ENCODE measurements around the gene LCE1B. TPM values are rescaled to one million over a fixed set of nuclear protein-coding genes. Genes with fewer than 3 reads are reported as not detected.

LCE1B gene
- total and polyA plus RNA-seq, 2 donors (not counting 1 experiment from before 2014, with no cell fraction given), result not detected

DNA sequence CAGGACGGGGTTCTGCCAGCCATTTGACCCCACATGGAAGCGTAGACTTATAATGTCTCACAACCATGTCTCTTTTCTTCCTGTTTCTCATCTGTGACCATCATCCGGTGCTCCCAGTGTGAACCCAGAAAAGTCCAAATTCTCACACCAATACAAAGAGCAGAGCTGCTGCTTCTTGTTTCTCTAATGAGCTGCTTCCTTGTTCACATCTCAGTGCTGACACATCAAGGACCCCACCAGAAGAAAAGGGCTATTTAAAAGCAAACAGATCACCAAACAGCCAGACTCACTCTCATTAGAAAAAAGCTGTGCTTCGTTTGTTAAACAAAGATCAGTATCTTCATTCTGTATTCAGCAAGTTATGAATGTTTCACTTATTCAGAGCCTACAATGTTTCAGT, 16.1 kb upstream of the LCE1B start:
- ChIA-PET POLR2A (no interaction called here), CTCF (no interaction called here)
- Histone ChIP-seq H3K4me2 (replicated peaks; ENCODE audit: low read depth, low read length, poor library complexity, severe bottlenecking) (no peak overlapping the region), H3K9ac (ENCODE audit: low read length) (no peak overlapping the region), H3K27me3 (replicated peaks in 1 of 4; ENCODE audit: control extremely low read depth in 1 of 4, control insufficient read depth in 3 of 4, insufficient read depth in 4 of 4, low read length in 3 of 4) (no peaks in the 10 kb centered on the region), H2AFZ (ENCODE audit: insufficient read depth, low read depth, low read length, poor library complexity, severe bottlenecking) (no peak overlapping the region), H3K4me1 (ENCODE audit: control insufficient read depth in 2 of 2, insufficient read depth in 2 of 2, low read length in 2 of 2) (no peaks in the 10 kb centered on the region), H3K36me3 (replicated peaks in 1 of 2; ENCODE audit: control extremely low read depth in 1 of 2, control insufficient read depth in 1 of 2, extremely low read depth in 1 of 2, insufficient read depth in 2 of 2, low read length in 1 of 2) (no peaks in the 10 kb centered on the region), H4K20me1 (ENCODE audit: control insufficient read depth, insufficient read depth, low read length, poor library complexity, severe bottlenecking) (no peaks in the 10 kb centered on the region), H3K79me2 (ENCODE audit: control insufficient read depth, insufficient read depth, low read length) (no peaks in the 10 kb centered on the region), H3K9me3 (ENCODE audit: control extremely low read depth in 1 of 3, control insufficient read depth in 2 of 3, insufficient read depth in 1 of 3, low read length in 2 of 3) (peaks cover 0 to 4% (median 0%) of the 10 kb centered on the region in 3 donors), H3K4me3 (ENCODE audit: control extremely low read depth in 1 of 5, extremely low read depth in 1 of 5, insufficient read depth in 1 of 5, low read depth in 2 of 5, low read length in 4 of 5) (no peak overlapping the region), H3K27ac (ENCODE audit: low read length in 2 of 2) (no peak overlapping the region)
- TF ChIP-seq EZH2 (IDR thresholded peaks at IDR 0.05; ENCODE audit: borderline replicate concordance, insufficient read depth, low read depth, low read length, poor library complexity, severe bottlenecking) (no peak), CTCF (IDR thresholded peaks at IDR 0.05) (no peak)
- DNase-seq, result no peak
- intact Hi-C loops (cut with micrococcal nuclease), result no loop called here
- H3K27ac Mint-ChIP-seq, result no peak overlapping the region
- WGBS (ENCODE audit: insufficient coverage), result 83% methylated on average over 4 of the region's 4 CpGs
- no peak overlapping the region for H3K4me3 Mint-ChIP-seq
- no peaks in the 10 kb centered on the region for H3K4me1 Mint-ChIP-seq
- H3K27me3 Mint-ChIP-seq, result peaks cover 6% of the 10 kb centered on the region
- ATAC-seq (ENCODE audit: low read depth), result no peak
- H3K9me3 Mint-ChIP-seq (ENCODE audit: insufficient read depth), result no peaks in the 10 kb centered on the region

DNA sequence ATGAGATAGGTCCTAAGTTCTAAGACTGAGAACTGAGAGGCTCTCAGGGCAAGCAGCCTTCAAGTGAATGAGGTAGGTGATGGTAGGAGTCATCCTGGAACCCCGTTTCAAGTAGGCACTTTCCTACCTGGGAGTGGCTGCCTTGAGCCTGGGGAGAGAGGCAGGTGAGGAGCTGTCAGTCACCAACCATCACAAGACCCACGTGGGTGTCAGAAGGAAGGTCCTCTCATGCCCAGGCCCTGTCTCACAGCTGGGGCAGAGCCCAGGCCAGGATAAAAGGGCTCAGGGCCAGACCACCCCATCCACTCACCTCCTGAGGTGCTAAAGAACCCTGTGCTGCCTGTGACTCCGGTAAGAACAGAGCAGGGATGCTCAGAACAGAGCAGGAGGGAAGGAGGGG, 15.3 kb upstream of the LCE1B start, which contains the start of gene LCE1D:
LCE1D (plus strand) TSS at position 301 of the 400 bp plus-strand sequence. CDS start 1,074 bp downstream, outside the sequence.
- DNase-seq, result no peak
- no peak within 1 kb of the TSS for H3K4me2 ChIP-seq (replicated peaks; ENCODE audit: low read depth, low read length, poor library complexity, severe bottlenecking)
- H3K27me3 Mint-ChIP-seq, result peaks cover 10% of the 10 kb centered on the region
- ChIA-PET CTCF (no interaction called here), POLR2A (no interaction called here)
- intact Hi-C loops (cut with micrococcal nuclease), result no loop called here
- no peak within 1 kb of the TSS for H3K27ac Mint-ChIP-seq
- peaks cover 0 to 4% (median 0%) of the 10 kb centered on the region in 3 donors for H3K9me3 ChIP-seq (ENCODE audit: control extremely low read depth in 1 of 3, control insufficient read depth in 2 of 3, insufficient read depth in 1 of 3, low read length in 2 of 3)
- H3K36me3 ChIP-seq (replicated peaks in 1 of 2; ENCODE audit: control extremely low read depth in 1 of 2, control insufficient read depth in 1 of 2, extremely low read depth in 1 of 2, insufficient read depth in 2 of 2, low read length in 1 of 2), result no peaks in the 10 kb centered on the region
- no peaks in the 10 kb centered on the region for H3K79me2 ChIP-seq (ENCODE audit: control insufficient read depth, insufficient read depth, low read length)
- H3K4me1 ChIP-seq (ENCODE audit: control insufficient read depth in 2 of 2, insufficient read depth in 2 of 2, low read length in 2 of 2), result no peaks in the 10 kb centered on the region
- no peak within 1 kb of the TSS for H2AFZ ChIP-seq (ENCODE audit: insufficient read depth, low read depth, low read length, poor library complexity, severe bottlenecking)
- H3K27ac ChIP-seq (ENCODE audit: low read length in 2 of 2), result no peak within 1 kb of the TSS
- H3K9ac ChIP-seq (ENCODE audit: low read length), result no peak within 1 kb of the TSS
- no peak within 1 kb of the TSS for H3K4me3 ChIP-seq (ENCODE audit: control extremely low read depth in 1 of 5, extremely low read depth in 1 of 5, insufficient read depth in 1 of 5, low read depth in 2 of 5, low read length in 4 of 5)
- no peak for ATAC-seq (ENCODE audit: low read depth)
- no peaks in the 10 kb centered on the region for H3K9me3 Mint-ChIP-seq (ENCODE audit: insufficient read depth)
- TF ChIP-seq CTCF (IDR thresholded peaks at IDR 0.05), result no peak
- TF ChIP-seq EZH2 (IDR thresholded peaks at IDR 0.05; ENCODE audit: borderline replicate concordance, insufficient read depth, low read depth, low read length, poor library complexity, severe bottlenecking), result no peak
- no peaks in the 10 kb centered on the region for H3K27me3 ChIP-seq (replicated peaks in 1 of 4; ENCODE audit: control extremely low read depth in 1 of 4, control insufficient read depth in 3 of 4, insufficient read depth in 4 of 4, low read length in 3 of 4)
- 86% methylated on average over 1 of the region's 3 CpGs for WGBS (ENCODE audit: insufficient coverage)
- H4K20me1 ChIP-seq (ENCODE audit: control insufficient read depth, insufficient read depth, low read length, poor library complexity, severe bottlenecking), result no peaks in the 10 kb centered on the region
- H3K4me1 Mint-ChIP-seq, result no peaks in the 10 kb centered on the region
- no peak within 1 kb of the TSS for H3K4me3 Mint-ChIP-seq
